GM12891 (cell line): ENCODE measurements around the gene DENND2D.

Experiments
- POLR2A ChIP-seq: IDR thresholded peaks from 2 replicates; pipeline ENCODE4 v1.6.1; 2011; ENCODE audit warnings: low read depth, low read length, control low read depth
- POLR2AphosphoS5 ChIP-seq: IDR thresholded peaks from 2 replicates; pipeline ENCODE4 v1.6.1; 2011; ENCODE audit warnings: low read depth, low read length, control low read depth
- SPI1 ChIP-seq: IDR thresholded peaks from 2 replicates; pipeline ENCODE4 v1.6.1; 2011; ENCODE audit warnings: low read depth, low read length, control low read depth
- TAF1 ChIP-seq: IDR thresholded peaks from 2 replicates; pipeline ENCODE4 v1.6.1; 2011; ENCODE audit warnings: low read depth, low read length, control low read depth

- TF ChIP-seq POLR2A, result no peak
- TF ChIP-seq TAF1, result no peak
- no peak for TF ChIP-seq POLR2AphosphoS5
- TF ChIP-seq SPI1, result no peak
These were observed 58.0 kb downstream of the DENND2D start for GRCh38 chr1:111142356-111142975.
